Ishikawa (cell line): Measurements from ENCODE around the gene ARVCF.

Experiments used
- CEBPB ChIP-seq: IDR thresholded peaks from 2 replicates; pipeline ENCODE4 v1.6.1; 2012
- CREB1 ChIP-seq: IDR thresholded peaks from 2 replicates; pipeline ENCODE4 v1.6.1; 2012; ENCODE audit warnings: low read depth
- EGR1 ChIP-seq: IDR thresholded peaks from 2 replicates; pipeline ENCODE4 v1.6.1; 2012
- EP300 ChIP-seq: IDR thresholded peaks from 2 replicates; pipeline ENCODE4 v1.6.1; 2012; ENCODE audit warnings: borderline replicate concordance
- FOXM1 ChIP-seq: IDR thresholded peaks from 2 replicates; pipeline ENCODE4 v1.6.1; 2012; ENCODE audit warnings: low read depth, borderline replicate concordance
- MAX ChIP-seq: IDR thresholded peaks from 2 replicates; pipeline ENCODE4 v1.6.1; 2012
- NFIC ChIP-seq: IDR thresholded peaks from 2 replicates; pipeline ENCODE4 v1.6.1; 2012
- RAD21 ChIP-seq: IDR thresholded peaks from 2 replicates; pipeline ENCODE4 v1.6.1; 2012; ENCODE audit warnings: low read depth
- REST ChIP-seq: IDR thresholded peaks from 2 replicates; pipeline ENCODE4 v1.6.1; 2012; ENCODE audit warnings: low read depth, mild to moderate bottlenecking
- TAF1 ChIP-seq: IDR thresholded peaks from 2 replicates; pipeline ENCODE4 v1.6.1; 2012; ENCODE audit warnings: low read depth, mild to moderate bottlenecking
- TCF12 ChIP-seq: IDR thresholded peaks from 2 replicates; pipeline ENCODE4 v1.6.1; 2012; ENCODE audit warnings: low read depth
- TEAD4 ChIP-seq: IDR thresholded peaks from 2 replicates; pipeline ENCODE4 v1.6.1; 2012
- USF1 ChIP-seq: IDR thresholded peaks from 2 replicates; pipeline ENCODE4 v1.6.1; 2012
- YY1 ChIP-seq: IDR thresholded peaks from 2 replicates; pipeline ENCODE4 v1.6.1; 2012; ENCODE audit warnings: low read depth
- ZBTB7A ChIP-seq: IDR thresholded peaks from 2 replicates; pipeline ENCODE4 v1.6.1; 2012; ENCODE audit warnings: low read depth

Gene ARVCF

GRCh38 chr22:20024650-20025397 lies 8.2 kb upstream of the ARVCF start:
- TF ChIP-seq ZBTB7A, result no peak
- TF ChIP-seq CEBPB, result no peak
- TF ChIP-seq EGR1, result no peak
- no peak for TF ChIP-seq NFIC
- no peak for TF ChIP-seq EP300

- TF ChIP-seq RAD21 (no peak), NFIC (no peak), CEBPB (no peak), TCF12 (no peak), TAF1 (no peak), EP300 (no peak), TEAD4 (no peak), ZBTB7A (no peak), MAX (no peak), YY1 (no peak), FOXM1 (no peak), USF1 (no peak), EGR1 (no peak), REST (no peak)
Measured at GRCh38 chr22:20024225-20024624, 7.6 kb upstream of the ARVCF start.

GRCh38 chr22:20022978-20023613 lies 6.5 kb upstream of the ARVCF start:
- TF ChIP-seq USF1 (no peak), YY1 (no peak), REST (no peak), CEBPB (no peak), EP300 (no peak), CREB1 (no peak), ZBTB7A (no peak), TCF12 (no peak), FOXM1 (no peak), NFIC (no peak)

- TF ChIP-seq FOXM1, result no peak
- TF ChIP-seq USF1, result no peak
- TF ChIP-seq CREB1, result no peak
- no peak for TF ChIP-seq EGR1
- TF ChIP-seq NFIC, result no peak
- no peak for TF ChIP-seq CEBPB
- TF ChIP-seq TAF1, result no peak
- TF ChIP-seq YY1, result no peak
- no peak for TF ChIP-seq MAX
- no peak for TF ChIP-seq ZBTB7A
- TF ChIP-seq REST, result no peak
- TF ChIP-seq TEAD4, result no peak
- TF ChIP-seq EP300, result no peak
- no peak for TF ChIP-seq RAD21
- TF ChIP-seq TCF12, result no peak
Measured at GRCh38 chr22:20022231-20022977, 5.8 kb upstream of the ARVCF start.
